Kidney (tissue), 14 donors: ENCODE measurements around the gene CARD9. TPM values are rescaled to one million over a fixed set of nuclear protein-coding genes. Genes with fewer than 3 reads are reported as not detected.

Source experiments
- DNase-seq, 5 donors: peaks; one replicate each; pipeline ENCODE4 v3.0.0-alpha.2; 2013 to 2020
- FAIRE-seq: peaks from 2 replicates; lab custom pipeline; 2012; peaks lifted over from hg19 to GRCh38; lab: Jason Lieb, UNC
- H3K27ac ChIP-seq, 2 donors: one replicate each; pipeline ENCODE4 v1.7.0; 2013; ENCODE audit warnings: low read depth in 2 of 2, low read length in 2 of 2, inconsistent platforms in 1 of 2
- H3K27me3 ChIP-seq: one replicate; pipeline ENCODE4 v1.7.1; 2013; ENCODE audit warnings: low read length, inconsistent platforms; ENCODE audit not compliant: control insufficient read depth, insufficient read depth
- H3K36me3 ChIP-seq, 3 donors: one replicate each; pipeline versions ENCODE4 v1.7.0 to v1.7.1; 2013; ENCODE audit warnings: low read length in 3 of 3, control low read depth in 1 of 3, inconsistent platforms in 1 of 3; ENCODE audit not compliant: insufficient read depth in 3 of 3, control insufficient read depth in 2 of 3
- H3K4me1 ChIP-seq, 3 donors: one replicate each; pipeline versions ENCODE4 v1.7.0 to v1.7.1; 2013; ENCODE audit warnings: low read length in 3 of 3, inconsistent platforms in 1 of 3, low read depth in 1 of 3; ENCODE audit not compliant: control insufficient read depth in 2 of 3, insufficient read depth in 2 of 3
- H3K4me3 ChIP-seq, 3 donors: one replicate each; pipeline versions ENCODE4 v1.7.0 to v1.8.1; 2013; ENCODE audit warnings: low read length in 3 of 3, control low read depth in 1 of 3, inconsistent platforms in 1 of 3
- H3K9ac ChIP-seq, 3 donors: one replicate each; pipeline versions ENCODE4 v1.7.0 to v1.7.1; 2013; ENCODE audit warnings: low read length in 3 of 3, control low read depth in 1 of 3, inconsistent platforms in 1 of 3
- H3K9me3 ChIP-seq, 3 donors: one replicate each; pipeline versions ENCODE4 v1.7.0 to v1.7.1; 2013; ENCODE audit warnings: low read length in 3 of 3, control low read depth in 1 of 3, inconsistent platforms in 1 of 3; ENCODE audit not compliant: control insufficient read depth in 2 of 3, insufficient read depth in 1 of 3
- intact Hi-C: fragments of 100-400 bp; cut with DNase I; formaldehyde crosslinking; loops from one replicate; pipeline ENCODE4 v1.11.1; 2022
- polyA plus RNA-seq: library from polyadenylated mRNA; stranded (reverse); fragments of 350-450 nt; fragmentation: Illumina TruSeq; extraction: RNeasy Lipid Tissue Mini Kit (QIAGEN cat#74804); gene quantifications from one replicate; pipeline ENCODE4 v1.2.3, GENCODE V29; 2014; ENCODE audit warnings: low read depth, low replicate concordance; ENCODE audit not compliant: insufficient read depth
- total RNA-seq: library from RNA; stranded (reverse); fragmentation: NEBNext Ultra II Directional; extraction: Animal tissue kit (Norgen Biotek cat#: 25700); gene quantifications from one replicate; pipeline ENCODE4 v1.2.1, GENCODE V29; 2021
- TF ChIP-seq, protein P1 (sequence below): IDR thresholded peaks from 3 replicates; pipeline ENCODE4 v1.5.1; 2012; ENCODE audit warnings: mild to moderate bottlenecking, moderate library complexity, borderline replicate concordance; ENCODE audit not compliant: insufficient read depth; ENCODE audit errors: extremely low read depth
- donor health status: control.
- donor health status: control.
- donor health status: control.
- donor health status: control.
- donor health status: control.
- donor health status: DM: yes; HTN: yes; CAD: no.
- donor health status: Normal renal cell carcinoma (clear cell type).

Gene CARD9
- total and polyA plus RNA-seq, 2 donors from 2014 or later: 1.5 to 7.0 TPM

GRCh38 chr9:136370687-136371532 lies 2.6 kb downstream of the CARD9 start:
- peaks cover 0 to 11% (median 3%) of the 10 kb centered on the region in 3 donors for H3K4me1 ChIP-seq
- FAIRE-seq (no peak), DNase-seq (peak in 1 of 5 donors; percentile 51)
- H3K27ac ChIP-seq: no peak overlapping the region
- TF ChIP-seq, protein P1, sequence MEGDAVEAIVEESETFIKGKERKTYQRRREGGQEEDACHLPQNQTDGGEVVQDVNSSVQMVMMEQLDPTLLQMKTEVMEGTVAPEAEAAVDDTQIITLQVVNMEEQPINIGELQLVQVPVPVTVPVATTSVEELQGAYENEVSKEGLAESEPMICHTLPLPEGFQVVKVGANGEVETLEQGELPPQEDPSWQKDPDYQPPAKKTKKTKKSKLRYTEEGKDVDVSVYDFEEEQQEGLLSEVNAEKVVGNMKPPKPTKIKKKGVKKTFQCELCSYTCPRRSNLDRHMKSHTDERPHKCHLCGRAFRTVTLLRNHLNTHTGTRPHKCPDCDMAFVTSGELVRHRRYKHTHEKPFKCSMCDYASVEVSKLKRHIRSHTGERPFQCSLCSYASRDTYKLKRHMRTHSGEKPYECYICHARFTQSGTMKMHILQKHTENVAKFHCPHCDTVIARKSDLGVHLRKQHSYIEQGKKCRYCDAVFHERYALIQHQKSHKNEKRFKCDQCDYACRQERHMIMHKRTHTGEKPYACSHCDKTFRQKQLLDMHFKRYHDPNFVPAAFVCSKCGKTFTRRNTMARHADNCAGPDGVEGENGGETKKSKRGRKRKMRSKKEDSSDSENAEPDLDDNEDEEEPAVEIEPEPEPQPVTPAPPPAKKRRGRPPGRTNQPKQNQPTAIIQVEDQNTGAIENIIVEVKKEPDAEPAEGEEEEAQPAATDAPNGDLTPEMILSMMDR: no peak
- intact Hi-C loops: no loop called here
- no peak overlapping the region for H3K9ac ChIP-seq
- no peak overlapping the region for H3K4me3 ChIP-seq
- no peaks in the 10 kb centered on the region for H3K36me3 ChIP-seq
- no peaks in the 10 kb centered on the region for H3K27me3 ChIP-seq
- no peaks in the 10 kb centered on the region for H3K9me3 ChIP-seq

DNA sequence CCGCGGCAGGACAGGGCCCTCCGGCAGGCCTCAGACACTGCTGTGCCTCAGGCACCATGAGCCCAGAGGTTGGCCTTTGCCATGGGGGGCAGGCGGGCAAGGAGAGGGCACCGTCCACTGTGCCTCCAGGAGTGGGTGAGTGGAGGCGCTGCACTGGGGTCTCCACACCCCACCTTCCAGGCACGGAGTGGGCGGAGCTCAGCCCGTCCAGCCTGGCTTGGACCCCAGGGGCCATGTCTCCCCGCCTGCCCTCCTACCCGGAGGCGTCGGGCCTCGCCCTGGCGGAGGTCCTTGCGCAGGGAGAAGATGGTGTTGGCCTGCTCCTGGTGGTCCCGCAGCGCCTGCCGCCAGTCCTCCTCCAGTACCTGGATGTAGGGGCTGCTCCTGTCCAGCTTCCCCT lies 3.4 kb downstream of the CARD9 start:
- intact Hi-C loops: no loop called here
- TF ChIP-seq, protein P1: no peak
- no peak overlapping the region for H3K4me3 ChIP-seq
- H3K9me3 ChIP-seq: no peaks in the 10 kb centered on the region
- DNase-seq (peak in 1 of 5 donors; percentile 49), FAIRE-seq (no peak)
- H3K27ac ChIP-seq: no peak overlapping the region
- peaks cover 0 to 14% (median 3%) of the 10 kb centered on the region in 3 donors for H3K4me1 ChIP-seq
- H3K9ac ChIP-seq: no peak overlapping the region
- H3K27me3 ChIP-seq: no peaks in the 10 kb centered on the region
- H3K36me3 ChIP-seq: no peaks in the 10 kb centered on the region

- FAIRE-seq: no peak
- peak in 1 of 5 donors; percentile 45 for DNase-seq
- Histone ChIP-seq H3K9ac (no peak overlapping the region), H3K4me1 (peaks cover 0 to 17% (median 3%) of the 10 kb centered on the region in 3 donors), H3K27ac (no peak overlapping the region), H3K4me3 (no peak overlapping the region), H3K27me3 (no peaks in the 10 kb centered on the region), H3K36me3 (no peaks in the 10 kb centered on the region), H3K9me3 (no peaks in the 10 kb centered on the region)
- intact Hi-C loops: no loop called here
- TF ChIP-seq, protein P1: no peak
Measured at GRCh38 chr9:136368190-136368589, 5.3 kb downstream of the CARD9 start.
